DOHH2 (cell line): Measurements from ENCODE around the gene MATK.

Source experiments
- EZH2phosphoT487 ChIP-seq: fragments of 200-600 bp; sonication (generic); IDR thresholded peaks from 2 replicates; pipeline ENCODE4 v1.6.1; 2017; ENCODE audit warnings: borderline replicate concordance, mild to moderate bottlenecking, antibody characterized with exemption, low read length, moderate library complexity, mixed read lengths
- TF ChIP-seq, protein P1 (sequence below): fragments of 200-600 bp; sonication (generic); IDR thresholded peaks from one replicate; pipeline ENCODE4 v1.5.1; 2014; ENCODE audit warnings: antibody characterized with exemption, mild to moderate bottlenecking, low read depth, low read length; ENCODE audit not compliant: poor library complexity, severe bottlenecking

DNA sequence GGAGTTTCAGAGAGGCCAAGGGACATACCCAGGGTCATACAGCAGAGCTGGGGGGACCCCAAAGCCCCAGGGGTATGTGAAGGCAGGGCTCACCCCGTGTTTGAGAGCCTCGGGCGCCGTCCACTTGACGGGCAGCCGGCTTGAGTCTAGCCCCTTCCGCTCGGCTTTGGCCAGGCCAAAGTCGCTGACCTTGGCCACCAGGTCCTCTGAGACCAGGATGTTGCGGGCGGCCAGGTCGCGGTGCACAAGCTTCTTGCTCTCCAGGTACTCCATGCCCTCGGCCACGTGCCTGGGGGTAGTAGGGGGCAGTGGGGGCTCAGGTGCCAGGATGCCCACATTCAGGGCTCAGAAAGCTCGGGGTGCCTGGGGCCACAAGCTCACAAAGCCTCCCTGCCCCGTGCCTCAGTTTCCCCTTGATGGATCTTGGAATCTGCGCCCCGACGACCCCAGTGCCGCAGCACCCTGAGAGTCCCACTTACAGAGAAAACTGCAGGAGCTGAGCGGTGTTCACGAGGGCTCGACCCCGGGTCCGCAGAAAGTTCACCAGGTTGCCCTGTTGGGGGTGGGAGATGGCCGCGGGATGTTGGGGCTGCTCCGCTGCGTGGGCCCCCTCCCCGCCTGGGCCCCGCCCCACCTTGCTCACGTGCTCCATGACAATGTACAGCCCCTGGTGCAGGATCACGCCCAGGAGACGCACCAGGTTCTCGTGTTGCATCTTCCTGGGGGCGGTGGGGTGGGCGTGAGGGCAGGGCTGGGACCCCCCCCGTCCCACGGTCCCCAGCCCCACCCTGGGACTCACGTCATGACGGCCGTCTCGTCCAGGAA lies 7.1 kb downstream of the MATK start:
- TF ChIP-seq, protein P1, sequence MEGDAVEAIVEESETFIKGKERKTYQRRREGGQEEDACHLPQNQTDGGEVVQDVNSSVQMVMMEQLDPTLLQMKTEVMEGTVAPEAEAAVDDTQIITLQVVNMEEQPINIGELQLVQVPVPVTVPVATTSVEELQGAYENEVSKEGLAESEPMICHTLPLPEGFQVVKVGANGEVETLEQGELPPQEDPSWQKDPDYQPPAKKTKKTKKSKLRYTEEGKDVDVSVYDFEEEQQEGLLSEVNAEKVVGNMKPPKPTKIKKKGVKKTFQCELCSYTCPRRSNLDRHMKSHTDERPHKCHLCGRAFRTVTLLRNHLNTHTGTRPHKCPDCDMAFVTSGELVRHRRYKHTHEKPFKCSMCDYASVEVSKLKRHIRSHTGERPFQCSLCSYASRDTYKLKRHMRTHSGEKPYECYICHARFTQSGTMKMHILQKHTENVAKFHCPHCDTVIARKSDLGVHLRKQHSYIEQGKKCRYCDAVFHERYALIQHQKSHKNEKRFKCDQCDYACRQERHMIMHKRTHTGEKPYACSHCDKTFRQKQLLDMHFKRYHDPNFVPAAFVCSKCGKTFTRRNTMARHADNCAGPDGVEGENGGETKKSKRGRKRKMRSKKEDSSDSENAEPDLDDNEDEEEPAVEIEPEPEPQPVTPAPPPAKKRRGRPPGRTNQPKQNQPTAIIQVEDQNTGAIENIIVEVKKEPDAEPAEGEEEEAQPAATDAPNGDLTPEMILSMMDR = no peak
- no peak for TF ChIP-seq EZH2phosphoT487
